Mesenchymal stem cell (in vitro differentiated cells and primary cell): Measurements from ENCODE around the gene LCN6.
A peak's percentile ranks its signal among the peaks of the same experiment; 100 is the strongest.

Experiments used
- DNase-seq: peaks from one replicate; pipeline ENCODE4 v3.0.0-alpha.2; 2013
- H2AFZ ChIP-seq: one replicate; pipeline ENCODE4 v1.6.1; 2013; ENCODE audit warnings: low read depth, mild to moderate bottlenecking, control low read depth, inconsistent platforms, low read length, moderate library complexity
- H2AK5ac ChIP-seq: 2 replicates; pipeline ENCODE4 v1.6.1; 2013; ENCODE audit warnings: low read length, moderate library complexity, mild to moderate bottlenecking, inconsistent platforms; ENCODE audit not compliant: severe bottlenecking
- H2BK120ac ChIP-seq: one replicate; pipeline ENCODE4 v1.6.1; 2013; ENCODE audit warnings: low read depth, mild to moderate bottlenecking, inconsistent platforms, low read length, moderate library complexity
- H2BK12ac ChIP-seq, 2 experiments: one replicate each; pipeline ENCODE4 v1.6.1; 2013; ENCODE audit warnings: inconsistent platforms in 2 of 2, low read length in 2 of 2, mild to moderate bottlenecking in 2 of 2, moderate library complexity in 2 of 2, control low read depth in 1 of 2
- H2BK15ac ChIP-seq: one replicate; pipeline ENCODE4 v1.6.1; 2013; ENCODE audit warnings: mild to moderate bottlenecking, low read depth, inconsistent platforms; ENCODE audit not compliant: poor library complexity, severe bottlenecking
- H2BK5ac ChIP-seq: 2 replicates; pipeline ENCODE4 v1.6.1; 2013; ENCODE audit warnings: low read depth, mild to moderate bottlenecking, low read length, control low read depth, inconsistent platforms; ENCODE audit not compliant: poor library complexity, severe bottlenecking
- H3K14ac ChIP-seq, 2 experiments: one replicate each; pipeline ENCODE4 v1.6.1; 2013; ENCODE audit warnings: inconsistent platforms in 2 of 2, low read length in 2 of 2, control low read depth in 1 of 2, mild to moderate bottlenecking in 1 of 2, moderate library complexity in 1 of 2
- H3K18ac ChIP-seq, 2 experiments: one replicate each; pipeline ENCODE4 v1.6.1; 2013; ENCODE audit warnings: inconsistent platforms in 2 of 2, low read length in 2 of 2, control low read depth in 1 of 2, low read depth in 1 of 2, mild to moderate bottlenecking in 1 of 2
- H3K23ac ChIP-seq, 2 experiments: one replicate each; pipeline ENCODE4 v1.6.1; 2013; ENCODE audit warnings: inconsistent platforms in 2 of 2, low read length in 2 of 2, mild to moderate bottlenecking in 2 of 2, moderate library complexity in 2 of 2, control low read depth in 1 of 2
- H3K27ac ChIP-seq: 2 replicates; pipeline ENCODE4 v1.5.1; 2013; ENCODE audit warnings: mild to moderate bottlenecking, moderate library complexity, low read length, control low read depth, inconsistent platforms; ENCODE audit not compliant: poor library complexity, severe bottlenecking
- H3K27me3 ChIP-seq, 2 experiments: 2 replicates each; pipeline versions ENCODE4 v1.6.1 to v1.7.0; 2013; ENCODE audit warnings: low read length in 2 of 2, mild to moderate bottlenecking in 2 of 2, moderate library complexity in 2 of 2, control low read depth in 1 of 2, inconsistent platforms in 1 of 2; ENCODE audit not compliant: control insufficient read depth in 1 of 2, insufficient read depth in 1 of 2
- H3K36me3 ChIP-seq, 2 experiments: 2 replicates each; pipeline versions ENCODE4 v1.6.1 to v1.7.0; 2013; ENCODE audit warnings: low read length in 2 of 2, control low read depth in 1 of 2, inconsistent platforms in 1 of 2, low read depth in 1 of 2, mild to moderate bottlenecking in 1 of 2; ENCODE audit not compliant: insufficient read depth in 2 of 2, control insufficient read depth in 1 of 2
- H3K4ac ChIP-seq, 2 experiments: one replicate each; pipeline ENCODE4 v1.6.1; 2013; ENCODE audit warnings: inconsistent platforms in 2 of 2, low read length in 2 of 2, mild to moderate bottlenecking in 2 of 2, moderate library complexity in 2 of 2, control low read depth in 1 of 2, low read depth in 1 of 2
- H3K4me1 ChIP-seq: 2 replicates; pipeline ENCODE4 v1.6.1; 2013; ENCODE audit warnings: low read depth, low read length, control low read depth; ENCODE audit not compliant: control insufficient read depth, insufficient read depth
- H3K4me2 ChIP-seq: 2 replicates; pipeline ENCODE4 v1.6.1; 2013; ENCODE audit warnings: low read length, mild to moderate bottlenecking, inconsistent platforms; ENCODE audit not compliant: poor library complexity, severe bottlenecking
- H3K4me3 ChIP-seq, 2 experiments: 2 replicates each; pipeline versions ENCODE4 v1.5.1 to v1.7.0; 2013; ENCODE audit warnings: low read length in 2 of 2, mild to moderate bottlenecking in 2 of 2, control low read depth in 1 of 2, low read depth in 1 of 2; ENCODE audit not compliant: insufficient read depth in 1 of 2
- H3K79me1 ChIP-seq: replicated peaks from 2 replicates; pipeline ENCODE4 v1.6.1; 2013; ENCODE audit warnings: mild to moderate bottlenecking, control low read depth, low read length, inconsistent platforms; ENCODE audit not compliant: poor library complexity, severe bottlenecking
- H3K9ac ChIP-seq: 2 replicates; pipeline ENCODE4 v1.7.0; 2013; ENCODE audit warnings: mild to moderate bottlenecking, low read length, moderate library complexity
- H3K9me3 ChIP-seq: 2 replicates; pipeline ENCODE4 v1.7.0; 2013; ENCODE audit warnings: mild to moderate bottlenecking, low read length; ENCODE audit not compliant: control insufficient read depth
- H4K8ac ChIP-seq: one replicate; pipeline ENCODE4 v1.6.1; 2013; ENCODE audit warnings: inconsistent platforms, mild to moderate bottlenecking, low read length, moderate library complexity
- H4K91ac ChIP-seq: one replicate; pipeline ENCODE4 v1.6.1; 2013; ENCODE audit warnings: mild to moderate bottlenecking, low read length, inconsistent platforms
- WGBS: methylation state at CpG from one replicate; pipeline ENCODE4 v1.1.7; 2013; ENCODE audit warnings: mixed read lengths; 5-methylcytosine and 5-hydroxymethylcytosine counted together

The LCN6 gene

DNA sequence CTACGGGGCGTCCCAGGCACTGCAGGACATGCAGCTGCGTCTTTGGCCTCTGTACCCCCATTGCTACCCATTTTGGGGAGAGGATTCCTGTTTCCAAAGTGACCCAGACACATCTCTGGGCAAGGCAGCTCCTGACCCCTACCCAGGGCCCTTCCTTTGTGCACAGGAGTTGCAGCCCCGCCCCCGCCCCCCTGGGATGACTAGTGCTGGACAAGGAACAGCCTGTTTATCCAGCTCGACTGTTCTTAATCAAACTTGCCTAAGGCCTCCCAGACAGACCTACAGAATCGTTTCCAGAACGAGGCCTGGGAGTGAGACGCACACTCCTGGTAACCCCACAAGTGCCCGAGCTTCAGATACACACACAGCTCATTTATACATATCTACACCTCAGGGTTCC lies 22.7 kb downstream of the LCN6 start:
- H2BK5ac ChIP-seq: no peak overlapping the region
- H3K4ac ChIP-seq: no peak overlapping the region
- peak overlapping the region; percentile 94 for H3K9ac ChIP-seq
- H2BK120ac ChIP-seq: no peak overlapping the region
- no peak overlapping the region for H2BK15ac ChIP-seq
- peak overlapping the region in 1 of 2 experiments; percentile 51 for H3K14ac ChIP-seq
- H3K18ac ChIP-seq: no peak overlapping the region
- H3K27me3 ChIP-seq: no peaks in the 10 kb centered on the region
- no peak overlapping the region for H4K8ac ChIP-seq
- DNase-seq: peak; percentile 58
- WGBS: 55% methylated on average over 10 of the region's 10 CpGs
- peak overlapping the region in 1 of 2 experiments; percentile 99 for H3K4me3 ChIP-seq
- H2AFZ ChIP-seq: no peak overlapping the region
- no peak overlapping the region for H2AK5ac ChIP-seq
- peaks cover 50 to 62% of the 10 kb centered on the region in 2 experiments for H3K36me3 ChIP-seq
- no peak overlapping the region for H4K91ac ChIP-seq
- no peak overlapping the region for H3K23ac ChIP-seq
- no peaks in the 10 kb centered on the region for H3K9me3 ChIP-seq
- H2BK12ac ChIP-seq: no peak overlapping the region
- H3K4me2 ChIP-seq: peak overlapping the region; percentile 95
- H3K4me1 ChIP-seq: peaks cover 51% of the 10 kb centered on the region
- H3K27ac ChIP-seq: no peak overlapping the region
- peaks cover 21% of the 10 kb centered on the region for H3K79me1 ChIP-seq

DNA sequence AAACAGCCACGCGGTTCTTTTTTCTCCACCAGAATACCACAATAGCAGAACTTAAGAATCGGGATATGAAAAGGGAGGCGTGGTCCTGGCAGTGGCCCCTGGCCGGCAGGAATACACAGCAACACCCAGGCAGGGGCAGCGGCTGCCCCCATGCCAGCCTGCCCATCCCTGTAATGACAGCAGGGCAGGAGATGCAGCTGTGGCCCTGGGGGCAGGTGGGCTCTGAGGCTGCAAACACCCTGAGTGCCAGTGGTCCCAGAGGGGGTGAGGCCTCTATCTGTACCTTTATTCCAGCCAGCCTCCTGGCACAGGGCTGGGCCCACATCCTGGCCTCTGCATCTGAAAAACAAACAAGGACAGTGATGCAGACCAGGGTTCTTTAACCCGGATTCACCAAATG lies 23.6 kb downstream of the LCN6 start:
- Histone ChIP-seq H2BK12ac (no peak overlapping the region), H2BK15ac (no peak overlapping the region)

GRCh38 chr9:136723989-136724388 lies 24.3 kb downstream of the LCN6 start:
- Histone ChIP-seq H3K18ac (no peak overlapping the region), H2AFZ (no peak overlapping the region), H3K36me3 (peaks cover 50 to 63% of the 10 kb centered on the region in 2 experiments), H3K14ac (no peak overlapping the region), H2BK5ac (no peak overlapping the region), H2AK5ac (no peak overlapping the region), H2BK120ac (no peak overlapping the region), H2BK15ac (no peak overlapping the region), H3K27me3 (no peaks in the 10 kb centered on the region), H3K4me3 (no peak overlapping the region), H4K8ac (no peak overlapping the region), H2BK12ac (no peak overlapping the region), H3K4ac (no peak overlapping the region), H3K4me2 (no peak overlapping the region), H4K91ac (no peak overlapping the region), H3K4me1 (peaks cover 57% of the 10 kb centered on the region), H3K79me1 (peaks cover 14% of the 10 kb centered on the region), H3K27ac (no peak overlapping the region), H3K9me3 (no peaks in the 10 kb centered on the region), H3K9ac (no peak overlapping the region), H3K23ac (no peak overlapping the region)
- DNase-seq: no peak
- WGBS: 99% methylated on average over 7 of the region's 8 CpGs

More for the DNA sequence above, 23.6 kb downstream of the LCN6 start:
- Histone ChIP-seq H2BK120ac (no peak overlapping the region), H2BK5ac (no peak overlapping the region), H3K36me3 (peaks cover 50 to 63% of the 10 kb centered on the region in 2 experiments), H2AK5ac (no peak overlapping the region), H3K4ac (no peak overlapping the region), H3K23ac (no peak overlapping the region), H3K18ac (no peak overlapping the region), H4K91ac (no peak overlapping the region), H3K27ac (no peak overlapping the region), H3K27me3 (no peaks in the 10 kb centered on the region), H3K4me3 (no peak overlapping the region), H4K8ac (no peak overlapping the region), H3K9ac (no peak overlapping the region), H3K4me1 (peaks cover 55% of the 10 kb centered on the region), H2AFZ (no peak overlapping the region), H3K14ac (no peak overlapping the region), H3K4me2 (no peak overlapping the region), H3K9me3 (no peaks in the 10 kb centered on the region), H3K79me1 (peaks cover 18% of the 10 kb centered on the region)
- WGBS: 99% methylated on average over 7 of the region's 7 CpGs
- DNase-seq: no peak

- no peak overlapping the region for H2BK15ac ChIP-seq
- peaks cover 0 to 4% of the 10 kb centered on the region in 2 experiments for H3K27me3 ChIP-seq
- H3K4ac ChIP-seq: no peak overlapping the region
- H3K23ac ChIP-seq: no peak overlapping the region
- H3K36me3 ChIP-seq: peaks cover 50 to 63% of the 10 kb centered on the region in 2 experiments
- H2BK12ac ChIP-seq: no peak overlapping the region
- no peak overlapping the region for H2BK5ac ChIP-seq
- no peak overlapping the region for H3K18ac ChIP-seq
- H4K8ac ChIP-seq: no peak overlapping the region
- no peak overlapping the region for H2AFZ ChIP-seq
- no peak overlapping the region for H3K9ac ChIP-seq
- H3K4me3 ChIP-seq: no peak overlapping the region
- H2BK120ac ChIP-seq: no peak overlapping the region
- H3K4me2 ChIP-seq: no peak overlapping the region
- H3K14ac ChIP-seq: no peak overlapping the region
- DNase-seq: no peak
- peak overlapping the region; percentile 41 for H4K91ac ChIP-seq
- H3K4me1 ChIP-seq: peaks cover 55% of the 10 kb centered on the region
- H3K9me3 ChIP-seq: no peaks in the 10 kb centered on the region
- no peak overlapping the region for H2AK5ac ChIP-seq
- no peak overlapping the region for H3K27ac ChIP-seq
- WGBS: 95% methylated on average over 32 of the region's 32 CpGs
- H3K79me1 ChIP-seq: peaks cover 12% of the 10 kb centered on the region
Observed at GRCh38 chr9:136723362-136723976, 24.9 kb downstream of the LCN6 start.
